SH-SY5Y (cell line): Measurements from ENCODE around the gene RELA.

Experiments used
- GATA2 ChIP-seq: IDR thresholded peaks from 2 replicates; pipeline ENCODE4 v1.6.1; 2011; ENCODE audit warnings: mild to moderate bottlenecking, low read depth, low read length
- GATA3 ChIP-seq: IDR thresholded peaks from 2 replicates; pipeline ENCODE4 v1.6.1; 2011; ENCODE audit warnings: low read depth, mild to moderate bottlenecking, low read length, moderate library complexity

GRCh38 chr11:65680192-65680743 is 17.6 kb upstream of the RELA start:
- TF ChIP-seq GATA2 (no peak), GATA3 (no peak)
